HepG2 (cell line): Measurements from ENCODE around the gene INKA1. TPM values are rescaled to one million over a fixed set of nuclear protein-coding genes. Genes with fewer than 3 reads are reported as not detected.

ENCODE experiments used
- AGO2 ChIP-seq: fragments of 200-400 bp; formaldehyde crosslinking; optimal IDR thresholded peaks from 2 replicates; pipeline ENCODE3; 2017; ENCODE audit warnings: mild to moderate bottlenecking, low read depth, low read length, moderate library complexity
- AHR ChIP-seq: IDR thresholded peaks from 2 replicates; pipeline ENCODE4 v1.6.1; 2018; ENCODE audit warnings: missing genetic modification reagents, missing compliant biosample characterization
- ASH2L ChIP-seq: fragments of 300-600, 200-600 bp; sonication (generic); IDR thresholded peaks from 2 replicates; pipeline ENCODE4 v1.7.0; 2017; ENCODE audit warnings: low read depth, mild to moderate bottlenecking, moderate library complexity, mixed read lengths, low read length; ENCODE audit not compliant: insufficient read length
- ATAD3A ChIP-seq: sonication (generic); formaldehyde crosslinking; IDR thresholded peaks from 2 replicates; pipeline ENCODE4 v1.4.0; 2020; ENCODE audit warnings: missing genetic modification reagents
- E2F2 ChIP-seq: sonication (generic); formaldehyde crosslinking; IDR thresholded peaks from 2 replicates; pipeline ENCODE4 v1.4.0; 2020; ENCODE audit warnings: missing genetic modification reagents, borderline replicate concordance
- GMEB2 ChIP-seq: IDR thresholded peaks from 2 replicates; pipeline ENCODE4 v1.6.1; 2016; ENCODE audit warnings: missing biosample characterization, missing genetic modification reagents, low read depth
- HOXD1 ChIP-seq: sonication (generic); formaldehyde crosslinking; IDR thresholded peaks from 2 replicates; pipeline ENCODE4 v1.5.0; 2020; ENCODE audit warnings: missing genetic modification reagents
- IKZF1 ChIP-seq: fragments of 450-650 bp; IDR thresholded peaks from 2 replicates; pipeline ENCODE4 v1.7.1; 2016
- KAT8 ChIP-seq: IDR thresholded peaks from 2 replicates; pipeline ENCODE4 v1.6.1; 2016; ENCODE audit warnings: missing genetic modification reagents, missing compliant biosample characterization
- NRL ChIP-seq: sonication (generic); formaldehyde crosslinking; IDR thresholded peaks from 2 replicates; pipeline ENCODE4 v1.5.0; 2020; ENCODE audit warnings: missing genetic modification reagents, mild to moderate bottlenecking, moderate library complexity, borderline replicate concordance
- REPIN1 ChIP-seq: sonication (generic); formaldehyde crosslinking; IDR thresholded peaks from 2 replicates; pipeline ENCODE4 v1.8.0; 2022; ENCODE audit warnings: missing genetic modification reagents, low read depth, mild to moderate bottlenecking, borderline replicate concordance
- SIN3A ChIP-seq: IDR thresholded peaks from 2 replicates; pipeline ENCODE4 v1.6.1; 2011; ENCODE audit warnings: low read depth, mild to moderate bottlenecking, control low read depth, low read length, borderline replicate concordance
- SMAD9 ChIP-seq: sonication (generic); formaldehyde crosslinking; IDR thresholded peaks from 2 replicates; pipeline ENCODE4 v1.5.1; 2020; ENCODE audit warnings: mild to moderate bottlenecking, missing genetic modification reagents
- SP5 ChIP-seq: IDR thresholded peaks from 2 replicates; pipeline ENCODE4 v1.6.1; 2016; ENCODE audit warnings: low read depth, borderline replicate concordance
- ZNF224 ChIP-seq: sonication (generic); formaldehyde crosslinking; IDR thresholded peaks from 2 replicates; pipeline ENCODE4 v1.5.0; 2020; ENCODE audit warnings: mild to moderate bottlenecking, missing genetic modification reagents
- ZNF343 ChIP-seq: sonication (generic); formaldehyde crosslinking; IDR thresholded peaks from 2 replicates; pipeline ENCODE4 v1.4.0; 2020; ENCODE audit warnings: mild to moderate bottlenecking, missing genetic modification reagents
- ZNF704 ChIP-seq: sonication (generic); formaldehyde crosslinking; IDR thresholded peaks from 2 replicates; pipeline ENCODE4 v1.8.1; 2023; ENCODE audit warnings: mild to moderate bottlenecking, inconsistent platforms, moderate library complexity, missing genetic modification reagents, borderline replicate concordance
- polyA plus RNA-seq, 8 experiments: library from polyadenylated mRNA; depleted of rRNA in 3 of 8; stranded (reverse) in 7 of 8; unstranded in 1 of 8; fragments of >200 nt; fragmentation: Illumina TruSeq in 4 of 8; extraction: Trizol in 4 of 8; gene quantifications; 2 replicates each; pipeline versions ENCODE4 v1.2.1 to v1.2.3, GENCODE V29; 2011 to 2016; ENCODE audit warnings: low read depth in 4 of 8, missing spikeins in 1 of 8, mixed read lengths in 1 of 8; ENCODE audit not compliant: insufficient read depth in 1 of 8
- total RNA-seq, 5 experiments: library from RNA; depleted of rRNA; stranded (reverse); fragments of >200 nt; fragmentation: Illumina TruSeq; extraction: Trizol; gene quantifications; 2 replicates each; pipeline ENCODE4 v1.2.3, GENCODE V29; 2016; ENCODE audit warnings: low read depth in 1 of 5
- TF ChIP-seq, protein P1 (sequence below): sonication (generic); formaldehyde crosslinking; IDR thresholded peaks from 2 replicates; pipeline ENCODE4 v1.9.0; 2021; ENCODE audit warnings: missing genetic modification reagents, mild to moderate bottlenecking, borderline replicate concordance
- TF ChIP-seq, protein P2 (sequence below): sonication (generic); formaldehyde crosslinking; conservative IDR thresholded peaks from 2 replicates; pipeline ENCODE4 v1.4.0; 2020; ENCODE audit warnings: missing genetic modification reagents
- TF ChIP-seq, protein P3 (sequence below): sonication (generic); formaldehyde crosslinking; IDR thresholded peaks from 2 replicates; pipeline ENCODE4 v1.9.0; 2022; ENCODE audit warnings: missing genetic modification reagents, mild to moderate bottlenecking, borderline replicate concordance

The INKA1 gene
- total and polyA plus RNA-seq, 2 of the 13 experiments (the other 11 are each of a cell fraction or from before 2014, with no cell fraction given): 0.22 to 0.41 TPM

DNA sequence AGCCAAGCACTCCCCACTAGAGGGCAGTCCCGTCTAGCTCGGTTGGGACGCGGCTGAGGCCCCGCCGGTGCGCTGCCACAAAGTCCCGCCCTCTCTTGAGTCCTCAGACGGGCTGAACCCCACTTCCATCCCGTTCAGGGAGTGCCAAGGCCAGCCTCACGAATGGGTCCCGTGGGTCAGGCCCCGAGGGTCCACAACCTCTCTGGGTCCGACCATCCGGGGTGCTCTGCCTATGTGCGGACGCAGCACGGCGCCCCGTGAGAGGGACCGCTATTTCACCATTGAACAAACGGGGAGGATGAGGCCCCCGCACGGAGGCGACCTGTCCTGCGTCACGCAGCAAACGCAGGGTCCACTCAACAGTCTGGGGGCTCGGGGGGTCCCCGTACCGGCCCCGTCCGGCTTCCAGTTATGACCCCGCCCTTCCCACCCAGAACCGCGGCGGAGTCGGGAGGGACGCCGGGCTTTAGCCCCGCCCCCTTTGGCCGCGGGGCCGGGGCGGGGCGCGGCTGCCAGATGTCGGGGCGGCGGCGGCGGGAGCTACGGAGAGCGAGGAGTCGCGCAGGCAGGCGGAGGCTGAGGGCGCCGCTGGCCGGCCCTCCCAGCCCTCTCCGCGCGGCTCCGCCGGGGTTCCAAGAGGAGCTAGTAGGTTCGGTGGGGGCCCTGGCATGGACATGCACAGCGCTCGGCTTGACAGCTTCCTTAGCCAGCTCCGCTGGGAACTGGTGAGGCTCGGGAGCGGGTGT is at the start of gene INKA1 (continued):
- TF ChIP-seq, protein P1, sequence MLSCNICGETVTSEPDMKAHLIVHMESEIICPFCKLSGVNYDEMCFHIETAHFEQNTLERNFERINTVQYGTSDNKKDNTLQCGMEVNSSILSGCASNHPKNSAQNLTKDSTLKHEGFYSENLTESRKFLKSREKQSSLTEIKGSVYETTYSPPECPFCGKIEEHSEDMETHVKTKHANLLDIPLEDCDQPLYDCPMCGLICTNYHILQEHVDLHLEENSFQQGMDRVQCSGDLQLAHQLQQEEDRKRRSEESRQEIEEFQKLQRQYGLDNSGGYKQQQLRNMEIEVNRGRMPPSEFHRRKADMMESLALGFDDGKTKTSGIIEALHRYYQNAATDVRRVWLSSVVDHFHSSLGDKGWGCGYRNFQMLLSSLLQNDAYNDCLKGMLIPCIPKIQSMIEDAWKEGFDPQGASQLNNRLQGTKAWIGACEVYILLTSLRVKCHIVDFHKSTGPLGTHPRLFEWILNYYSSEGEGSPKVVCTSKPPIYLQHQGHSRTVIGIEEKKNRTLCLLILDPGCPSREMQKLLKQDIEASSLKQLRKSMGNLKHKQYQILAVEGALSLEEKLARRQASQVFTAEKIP (CRISPR knock-in tag): no peak
- TF ChIP-seq ZNF343 (CRISPR knock-in tag): no peak
- TF ChIP-seq NRL (CRISPR knock-in tag): 0 out of 2 replicates have a peak, but pooled peaks have one; percentile 17
- TF ChIP-seq GMEB2 (CRISPR knock-in tag): no peak
- TF ChIP-seq SMAD9 (CRISPR knock-in tag): no peak
- TF ChIP-seq KAT8: peak; percentile 74; the same call in 1 of the 2 replicates
- TF ChIP-seq REPIN1 (CRISPR knock-in tag): 0 out of 2 replicates have a peak, but pooled peaks have one; percentile 27
- TF ChIP-seq HOXD1 (CRISPR knock-in tag): no peak
- no peak for TF ChIP-seq ATAD3A (CRISPR knock-in tag)
- TF ChIP-seq SIN3A: peak; percentile 60; the same call in 1 of the 2 replicates
- TF ChIP-seq ZNF224 (CRISPR knock-in tag): no peak
- TF ChIP-seq SP5 (CRISPR knock-in tag): peak; percentile 86
- TF ChIP-seq, protein P2, sequence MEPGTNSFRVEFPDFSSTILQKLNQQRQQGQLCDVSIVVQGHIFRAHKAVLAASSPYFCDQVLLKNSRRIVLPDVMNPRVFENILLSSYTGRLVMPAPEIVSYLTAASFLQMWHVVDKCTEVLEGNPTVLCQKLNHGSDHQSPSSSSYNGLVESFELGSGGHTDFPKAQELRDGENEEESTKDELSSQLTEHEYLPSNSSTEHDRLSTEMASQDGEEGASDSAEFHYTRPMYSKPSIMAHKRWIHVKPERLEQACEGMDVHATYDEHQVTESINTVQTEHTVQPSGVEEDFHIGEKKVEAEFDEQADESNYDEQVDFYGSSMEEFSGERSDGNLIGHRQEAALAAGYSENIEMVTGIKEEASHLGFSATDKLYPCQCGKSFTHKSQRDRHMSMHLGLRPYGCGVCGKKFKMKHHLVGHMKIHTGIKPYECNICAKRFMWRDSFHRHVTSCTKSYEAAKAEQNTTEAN (CRISPR knock-in tag): no peak
- TF ChIP-seq E2F2: no peak
- no peak for TF ChIP-seq ZNF704
- TF ChIP-seq, protein P3, sequence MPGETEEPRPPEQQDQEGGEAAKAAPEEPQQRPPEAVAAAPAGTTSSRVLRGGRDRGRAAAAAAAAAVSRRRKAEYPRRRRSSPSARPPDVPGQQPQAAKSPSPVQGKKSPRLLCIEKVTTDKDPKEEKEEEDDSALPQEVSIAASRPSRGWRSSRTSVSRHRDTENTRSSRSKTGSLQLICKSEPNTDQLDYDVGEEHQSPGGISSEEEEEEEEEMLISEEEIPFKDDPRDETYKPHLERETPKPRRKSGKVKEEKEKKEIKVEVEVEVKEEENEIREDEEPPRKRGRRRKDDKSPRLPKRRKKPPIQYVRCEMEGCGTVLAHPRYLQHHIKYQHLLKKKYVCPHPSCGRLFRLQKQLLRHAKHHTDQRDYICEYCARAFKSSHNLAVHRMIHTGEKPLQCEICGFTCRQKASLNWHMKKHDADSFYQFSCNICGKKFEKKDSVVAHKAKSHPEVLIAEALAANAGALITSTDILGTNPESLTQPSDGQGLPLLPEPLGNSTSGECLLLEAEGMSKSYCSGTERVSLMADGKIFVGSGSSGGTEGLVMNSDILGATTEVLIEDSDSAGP: peak; percentile 79; the same call in 1 of the 2 replicates
- no peak for TF ChIP-seq AGO2
- peak; percentile 55 for TF ChIP-seq ASH2L
- TF ChIP-seq IKZF1: no peak
- no peak; the same call in 1 of the 2 replicates for TF ChIP-seq AHR
